IMR-90 (cell line): Measurements from ENCODE around the gene MEGF9. TPM values are rescaled to one million over a fixed set of nuclear protein-coding genes. Genes with fewer than 3 reads are reported as not detected.

Experiments
- ATAC-seq: fragments of 200-7000 bp; cut with Tn5 transposase; 2 replicates; pipeline ENCODE4 v1.9.1; 2020; ENCODE audit warnings: low read depth, mild to moderate bottlenecking, moderate library complexity
- BruUV-seq: library from RNA; stranded (reverse); fragments of 400-500 nt; replicated peaks from 2 replicates; lab custom pipeline; 2021; lab: Mats Ljungman, UMichigan
- CTCF ChIA-PET: fragments of 300-600 bp; formaldehyde crosslinking; extraction: SDS; loops from one replicate; lab custom pipeline; 2021; ENCODE audit warnings: antibody characterized with exemption; lab: Yijun Ruan, JAX
- POLR2A ChIA-PET: fragments of 300-600 bp; sonication (Branson Sonifier 250); formaldehyde crosslinking; loops from one replicate; lab custom pipeline; 2022; ENCODE audit warnings: antibody characterized with exemption; ENCODE audit not compliant: unreplicated experiment; lab: Charles Lee
- DNase-seq: peaks from one replicate; pipeline ENCODE4 v3.0.0; 2013
- H2AFZ ChIP-seq: replicated peaks from 2 replicates; pipeline ENCODE3; 2013; ENCODE audit warnings: low read length, mild to moderate bottlenecking; ENCODE audit not compliant: poor library complexity
- H2AK5ac ChIP-seq: 2 replicates; pipeline ENCODE4 v1.6.1; 2013; ENCODE audit warnings: low read depth, low read length, inconsistent platforms
- H2AK9ac ChIP-seq: replicated peaks from 2 replicates; pipeline ENCODE3; 2013; ENCODE audit warnings: mild to moderate bottlenecking, low read depth, low read length, moderate library complexity; ENCODE audit not compliant: poor library complexity
- H2BK120ac ChIP-seq: 2 replicates; pipeline ENCODE4 v1.6.1; 2013; ENCODE audit warnings: low read depth, low read length, inconsistent platforms
- H2BK15ac ChIP-seq: 3 replicates; pipeline ENCODE4 v1.6.1; 2013; ENCODE audit warnings: low read depth, low read length, inconsistent platforms
- H2BK20ac ChIP-seq: 2 replicates; pipeline ENCODE4 v1.6.1; 2013; ENCODE audit warnings: low read depth, mild to moderate bottlenecking, inconsistent platforms, low read length, moderate library complexity
- H2BK5ac ChIP-seq: 2 replicates; pipeline ENCODE4 v1.6.1; 2013; ENCODE audit warnings: mild to moderate bottlenecking, low read depth, low read length, inconsistent platforms; ENCODE audit not compliant: poor library complexity, severe bottlenecking
- H3K14ac ChIP-seq: replicated peaks from 2 replicates; pipeline ENCODE4 v1.6.1; 2013; ENCODE audit warnings: low read depth, low read length, inconsistent platforms
- H3K18ac ChIP-seq: 2 replicates; pipeline ENCODE4 v1.6.1; 2013; ENCODE audit warnings: low read depth, low read length, control low read depth
- H3K23ac ChIP-seq: 2 replicates; pipeline ENCODE4 v1.6.1; 2013; ENCODE audit warnings: low read depth, low read length, inconsistent platforms
- H3K27ac ChIP-seq: 2 replicates; pipeline ENCODE4 v1.5.1; 2013; ENCODE audit warnings: mild to moderate bottlenecking, control low read depth, low read length; ENCODE audit not compliant: insufficient read depth
- H3K27me3 ChIP-seq: 2 replicates; pipeline ENCODE4 v1.6.1; 2013; ENCODE audit warnings: low read length; ENCODE audit not compliant: control insufficient read depth, insufficient read depth
- H3K36me3 ChIP-seq: 2 replicates; pipeline ENCODE4 v1.6.1; 2013; ENCODE audit warnings: low read length, mixed read lengths; ENCODE audit not compliant: control insufficient read depth, insufficient read depth
- H3K4ac ChIP-seq: 2 replicates; pipeline ENCODE4 v1.6.1; 2013; ENCODE audit warnings: low read depth, low read length, inconsistent platforms
- H3K4me1 ChIP-seq: 2 replicates; pipeline ENCODE4 v1.6.1; 2013; ENCODE audit warnings: low read length, mixed read lengths; ENCODE audit not compliant: control insufficient read depth, insufficient read depth
- H3K4me2 ChIP-seq: 2 replicates; pipeline ENCODE4 v1.6.1; 2013; ENCODE audit warnings: low read depth, mild to moderate bottlenecking, control low read depth, low read length, moderate library complexity
- H3K4me3 ChIP-seq: 2 replicates; pipeline ENCODE4 v1.5.1; 2013; ENCODE audit warnings: low read depth, mild to moderate bottlenecking, control low read depth, low read length, moderate library complexity; ENCODE audit not compliant: insufficient read depth
- H3K56ac ChIP-seq: 2 replicates; pipeline ENCODE4 v1.6.1; 2013; ENCODE audit warnings: low read length, inconsistent platforms; ENCODE audit not compliant: insufficient read depth; ENCODE audit errors: extremely low read depth
- H3K79me1 ChIP-seq, 2 experiments: 2 replicates each; pipeline ENCODE4 v1.6.1; 2013; ENCODE audit warnings: low read length in 2 of 2, inconsistent platforms in 1 of 2, low read depth in 1 of 2
- H3K9ac ChIP-seq: 2 replicates; pipeline ENCODE4 v1.6.1; 2013; ENCODE audit warnings: low read depth, low read length, control low read depth
- H3K9me1 ChIP-seq: 2 replicates; pipeline ENCODE4 v1.6.1; 2013; ENCODE audit warnings: low read length, inconsistent platforms; ENCODE audit not compliant: insufficient read depth
- H3K9me3 ChIP-seq: 2 replicates; pipeline ENCODE4 v1.6.1; 2013; ENCODE audit warnings: low read length; ENCODE audit not compliant: control insufficient read depth, insufficient read depth
- H4K20me1 ChIP-seq: 2 replicates; pipeline ENCODE4 v1.6.1; 2013; ENCODE audit warnings: low read length, inconsistent platforms; ENCODE audit not compliant: insufficient read depth
- H4K5ac ChIP-seq: 2 replicates; pipeline ENCODE4 v1.6.1; 2013; ENCODE audit warnings: mild to moderate bottlenecking, low read depth, low read length, control low read depth
- H4K8ac ChIP-seq, 2 experiments: 2 replicates each; pipeline ENCODE4 v1.6.1; 2013; ENCODE audit warnings: low read depth in 2 of 2, low read length in 2 of 2, control low read depth in 1 of 2, inconsistent platforms in 1 of 2
- H4K91ac ChIP-seq: 2 replicates; pipeline ENCODE4 v1.6.1; 2013; ENCODE audit warnings: low read depth, low read length, inconsistent platforms; ENCODE audit not compliant: insufficient read depth
- BHLHE40 ChIP-seq: fragments of 150-350 bp; IDR thresholded peaks from 2 replicates; pipeline ENCODE4 v1.6.1; 2016; ENCODE audit warnings: mild to moderate bottlenecking, low read depth, low read length
- dilution Hi-C: fragments of 300-500 bp; cut with HindIII; formaldehyde crosslinking; loops from one replicate; pipeline ENCODE4 v1.14.3; 2018; ENCODE audit warnings: low sequenced_read_pairs; ENCODE audit not compliant: unreplicated experiment
- in situ Hi-C: fragments of 300-500 bp; cut with MboI; formaldehyde crosslinking; loops from 3 replicates; pipeline ENCODE4 v1.14.3; 2019; ENCODE audit warnings: low sequenced_read_pairs, inconsistent platforms, mixed read lengths
- intact Hi-C: fragments of 100-400 bp; cut with micrococcal nuclease; formaldehyde crosslinking; loops from 2 replicates; pipeline ENCODE4 v1.10.0; 2022
- polyA plus RNA-seq, 3 experiments: library from polyadenylated mRNA; depleted of rRNA; stranded (reverse); fragments of >200 nt; gene quantifications; 2 replicates each; pipeline ENCODE4 v1.2.3, GENCODE V29; 2012; ENCODE audit warnings: low replicate concordance in 1 of 3
- total RNA-seq: library from RNA; depleted of rRNA; stranded (reverse); fragments of >200 nt; gene quantifications from 2 replicates; pipeline ENCODE4 v1.2.3, GENCODE V29; 2012

MEGF9 gene
- total and polyA plus RNA-seq, 2 of the 4 experiments (the other 2 are of a cell fraction): 3.4 TPM

DNA sequence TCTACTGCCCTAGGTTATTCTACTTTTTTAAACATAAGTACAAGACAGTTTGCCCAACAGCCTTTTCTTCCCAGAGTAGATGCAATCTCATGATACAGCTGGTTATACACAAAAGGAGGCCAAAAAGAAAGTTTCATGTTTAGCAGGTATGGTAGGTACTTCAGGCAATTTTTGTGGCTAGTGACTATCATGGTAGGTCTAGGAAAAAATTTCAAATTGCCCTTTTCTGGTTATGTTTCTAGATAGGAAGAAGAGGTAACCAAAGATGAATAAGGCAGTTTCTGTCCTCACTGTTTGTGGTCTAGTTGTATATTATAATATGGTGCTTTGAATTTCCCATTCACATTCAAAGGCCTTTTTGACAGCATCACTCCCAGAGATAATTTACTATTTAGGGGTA lies 19.7 kb downstream of the MEGF9 start:
- no peak for TF ChIP-seq BHLHE40
- Histone ChIP-seq H3K27me3 (no peaks in the 10 kb centered on the region), H3K9me3 (no peaks in the 10 kb centered on the region), H4K91ac (no peak overlapping the region), H2AK5ac (no peak overlapping the region), H4K5ac (0 out of 2 replicates have a peak overlapping the region, but pooled peaks have one; percentile 20), H2AFZ (no peak overlapping the region), H2BK15ac (no peak overlapping the region), H3K56ac (no peak overlapping the region), H4K8ac (no peak overlapping the region; a peak in 1 of 4 replicates), H3K4me1 (peaks cover 16% of the 10 kb centered on the region), H3K9ac (no peak overlapping the region), H2AK9ac (no peak overlapping the region), H2BK120ac (0 out of 2 replicates have a peak overlapping the region, but pooled peaks have one; percentile 20), H3K4ac (peak overlapping the region; percentile 37; the same call in 1 of the 2 replicates), H2BK20ac (peak overlapping the region; percentile 51; the same call in 1 of the 2 replicates), H3K9me1 (peaks cover 8% of the 10 kb centered on the region), H3K79me1 (peaks cover 11 to 50% of the 10 kb centered on the region in 2 experiments), H4K20me1 (no peaks in the 10 kb centered on the region), H3K23ac (no peak overlapping the region), H2BK5ac (peak overlapping the region; percentile 65), H3K4me3 (no peak overlapping the region), H3K18ac (0 out of 2 replicates have a peak overlapping the region, but pooled peaks have one; percentile 47), H3K14ac (no peak overlapping the region), H3K27ac (no peak overlapping the region), H3K36me3 (no peaks in the 10 kb centered on the region), H3K4me2 (no peak overlapping the region)
- DNase-seq: no peak
- no peak for ATAC-seq
- intact Hi-C loops (loop anchor here (5.0 kb wide), 1 partner anchor 67 kb away; no protein-coding TSS in a partner anchor), in situ Hi-C loops (no loop called here), dilution Hi-C loops (no loop called here)
- CTCF ChIA-PET: interaction anchor here (0.6 kb wide), 2 partner anchors 10 to 496 kb away, joined by 3 to 5 read pairs; no protein-coding TSS in a partner anchor
- POLR2A ChIA-PET: no interaction called here
- BruUV-seq: no TSS peak
